ENCODE data around the gene CAND1. TPM values are rescaled to one million over a fixed set of nuclear protein-coding genes. Genes with fewer than 3 reads are reported as not detected.

The CAND1 gene
- total RNA-seq, 2 donors from 2014 or later: 106 to 111 TPM

DNA sequence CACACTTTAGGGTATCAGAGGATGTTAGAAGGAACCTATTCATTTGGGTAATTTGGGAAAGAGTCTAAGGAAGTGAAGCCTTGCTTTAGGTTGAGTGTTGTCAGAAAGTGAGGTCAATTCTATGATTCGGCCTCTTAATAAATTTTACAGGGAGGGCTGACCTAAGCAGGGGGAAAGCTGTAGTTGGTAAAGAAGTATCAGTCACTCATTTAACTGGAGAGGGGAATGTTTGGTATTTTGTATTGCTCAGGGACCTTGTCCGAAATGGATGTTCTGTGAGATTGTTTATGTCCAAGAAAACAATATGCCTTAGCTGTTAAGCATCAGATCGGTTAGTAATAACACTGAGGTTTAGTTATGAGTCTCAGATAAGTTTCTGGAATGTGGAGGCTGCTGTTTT is 7.3 kb downstream of the CAND1 start:
- DNase-seq (no peak), ATAC-seq (no peak)
- intact Hi-C loops (cut with DNase I, micrococcal nuclease): no loop called here

- no peak for ATAC-seq
- DNase-seq: no peak
- intact Hi-C loops (cut with DNase I, micrococcal nuclease): no loop called here
These were observed 10.5 kb downstream of the CAND1 start for GRCh38 chr12:67279637-67280036.

DNA sequence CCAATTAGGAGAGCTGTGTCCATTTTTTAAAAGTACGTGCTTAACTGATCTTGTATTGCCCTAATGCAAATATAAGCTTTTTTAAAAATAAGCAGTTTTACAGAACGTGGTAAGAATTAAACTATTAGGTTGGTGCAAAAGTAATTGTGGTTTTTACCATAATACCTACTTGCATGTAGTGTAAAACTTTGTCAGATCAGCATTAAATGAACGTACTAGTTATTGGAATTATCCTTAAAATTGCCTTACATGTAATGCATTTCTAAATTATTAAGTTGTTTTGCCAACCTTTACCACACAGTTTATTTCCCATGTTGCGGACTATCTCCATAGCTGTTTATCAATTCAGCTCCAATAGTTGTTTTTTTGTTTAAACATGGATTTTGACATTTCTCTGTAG is 10.9 kb downstream of the CAND1 start:
- intact Hi-C loops (cut with DNase I, micrococcal nuclease): no loop called here
- no peak for ATAC-seq
- no peak for DNase-seq

GRCh38 chr12:67280572-67280971 is 11.4 kb downstream of the CAND1 start:
- intact Hi-C loops (cut with DNase I, micrococcal nuclease): no loop called here
- DNase-seq (no peak), ATAC-seq (no peak)

- ATAC-seq: no peak
- DNase-seq: no peak
- intact Hi-C loops (cut with DNase I, micrococcal nuclease): no loop called here
These were observed 15.4 kb downstream of the CAND1 start for GRCh38 chr12:67284561-67284960.

DNA sequence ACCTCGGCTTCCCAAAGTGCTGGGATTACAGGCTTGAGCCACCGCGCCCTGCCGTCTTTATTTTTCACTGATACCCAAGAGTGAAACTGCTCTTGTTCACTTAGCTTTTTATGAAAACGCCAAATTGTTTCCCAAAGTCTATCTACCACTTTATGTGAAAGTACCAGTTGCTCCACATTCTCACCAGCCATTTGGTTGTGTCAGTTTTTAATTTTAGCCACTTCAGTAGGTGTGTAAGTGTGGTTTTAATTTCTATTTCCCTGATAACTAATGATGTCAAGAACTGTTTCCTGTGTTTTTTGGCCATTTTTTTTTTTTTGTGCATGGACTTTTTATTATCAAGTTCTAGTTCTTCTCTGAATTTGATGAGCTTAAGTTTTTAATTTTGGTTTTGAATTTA is 17.1 kb downstream of the CAND1 start:
- intact Hi-C loops (cut with DNase I, micrococcal nuclease): no loop called here
- DNase-seq: no peak
- ATAC-seq: no peak

- ATAC-seq: no peak
- intact Hi-C loops (cut with DNase I, micrococcal nuclease): no loop called here
These were observed 18.2 kb downstream of the CAND1 start for GRCh38 chr12:67287311-67287710.

DNA sequence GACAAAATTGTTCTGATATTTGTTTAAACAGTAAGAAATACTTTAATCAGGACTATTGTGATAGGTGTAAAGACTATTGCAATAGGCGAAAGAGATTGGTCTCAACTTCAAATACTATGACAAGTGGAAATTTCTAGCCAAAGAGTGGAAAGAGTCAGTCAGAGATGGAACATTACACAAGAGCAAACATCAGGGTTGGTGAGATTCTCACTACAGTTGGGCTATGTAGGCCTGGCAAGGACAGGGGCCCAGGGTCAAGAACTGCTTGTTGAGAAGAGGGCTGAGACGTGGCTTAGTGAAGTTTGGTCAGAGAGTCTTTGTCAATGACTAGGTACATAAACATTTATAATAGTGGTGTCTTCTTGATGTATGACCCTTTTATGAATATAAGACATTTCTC is 19.4 kb downstream of the CAND1 start:
- ATAC-seq (no peak), DNase-seq (no peak)
- intact Hi-C loops (cut with DNase I, micrococcal nuclease): no loop called here

More at GRCh38 chr12:67287311-67287710, 18.2 kb downstream of the CAND1 start:
- DNase-seq: no peak

DNA sequence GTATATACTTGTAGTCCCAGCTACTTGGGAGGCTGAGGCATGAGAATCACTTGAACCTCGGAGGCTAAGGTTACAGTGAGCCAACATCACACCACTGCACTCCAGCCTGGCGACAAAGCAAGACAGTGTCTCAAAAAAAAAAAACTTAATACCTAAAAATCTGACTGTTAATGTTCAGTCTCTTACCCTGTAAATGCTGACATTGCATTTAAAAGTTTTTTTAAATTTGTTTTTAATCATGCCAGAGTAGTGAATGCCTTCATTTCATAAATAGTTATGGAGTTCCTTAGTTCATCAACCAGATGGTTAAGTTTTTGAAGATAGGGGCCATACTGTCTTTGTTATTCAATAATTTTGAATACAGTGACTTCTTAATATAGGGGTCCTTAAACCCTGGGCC is 21.2 kb downstream of the CAND1 start:
- DNase-seq (no peak), ATAC-seq (no peak)
- intact Hi-C loops (cut with DNase I, micrococcal nuclease): no loop called here

GRCh38 chr12:67299526-67299925 is 30.4 kb downstream of the CAND1 start:
- intact Hi-C loops (cut with DNase I, micrococcal nuclease): no loop called here
- DNase-seq (no peak), ATAC-seq (no peak)

DNA sequence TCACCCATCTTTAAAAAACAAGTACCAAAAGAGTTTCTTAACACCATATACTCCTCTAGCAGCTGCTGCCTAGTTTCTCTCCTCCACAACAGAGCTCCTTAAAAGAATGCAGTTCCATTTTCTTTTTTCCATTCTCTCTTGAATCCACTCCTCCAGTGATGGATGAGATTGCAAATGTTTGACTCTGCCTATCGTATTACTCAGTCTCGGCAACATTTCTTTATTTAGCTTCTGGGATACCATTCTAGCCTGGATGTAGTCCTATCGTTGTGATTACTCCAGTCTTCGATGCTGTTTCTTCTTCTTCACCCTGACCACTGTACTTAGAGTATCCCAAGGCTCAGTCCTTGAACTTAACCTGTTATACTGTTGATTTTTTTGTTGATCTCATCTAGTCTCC is 30.8 kb downstream of the CAND1 start:
- DNase-seq (no peak), ATAC-seq (no peak)
- intact Hi-C loops (cut with DNase I, micrococcal nuclease): no loop called here

- DNase-seq (no peak), ATAC-seq (no peak)
- intact Hi-C loops (cut with DNase I, micrococcal nuclease): no loop called here
These were observed 33.0 kb downstream of the CAND1 start for GRCh38 chr12:67302162-67302561.

DNA sequence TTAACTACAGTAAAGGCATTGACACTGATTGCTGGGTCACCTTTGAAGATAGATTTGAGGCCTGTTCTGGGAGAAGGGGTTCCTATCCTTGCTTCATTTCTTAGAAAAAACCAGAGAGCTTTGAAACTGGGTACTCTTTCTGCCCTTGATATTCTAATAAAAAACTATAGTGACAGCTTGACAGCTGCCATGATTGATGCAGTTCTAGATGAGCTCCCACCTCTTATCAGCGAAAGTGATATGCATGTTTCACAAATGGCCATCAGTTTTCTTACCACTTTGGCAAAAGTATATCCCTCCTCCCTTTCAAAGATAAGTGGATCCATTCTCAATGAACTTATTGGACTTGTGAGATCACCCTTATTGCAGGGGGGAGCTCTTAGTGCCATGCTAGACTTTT is 36.4 kb downstream of the CAND1 start:
- ATAC-seq: no peak
- DNase-seq: no peak
- intact Hi-C loops (cut with DNase I, micrococcal nuclease): no loop called here

- no peak for ATAC-seq
- intact Hi-C loops (cut with DNase I, micrococcal nuclease): no loop called here
- DNase-seq: no peak
These were observed 37.6 kb downstream of the CAND1 start for GRCh38 chr12:67306712-67307111.

DNA sequence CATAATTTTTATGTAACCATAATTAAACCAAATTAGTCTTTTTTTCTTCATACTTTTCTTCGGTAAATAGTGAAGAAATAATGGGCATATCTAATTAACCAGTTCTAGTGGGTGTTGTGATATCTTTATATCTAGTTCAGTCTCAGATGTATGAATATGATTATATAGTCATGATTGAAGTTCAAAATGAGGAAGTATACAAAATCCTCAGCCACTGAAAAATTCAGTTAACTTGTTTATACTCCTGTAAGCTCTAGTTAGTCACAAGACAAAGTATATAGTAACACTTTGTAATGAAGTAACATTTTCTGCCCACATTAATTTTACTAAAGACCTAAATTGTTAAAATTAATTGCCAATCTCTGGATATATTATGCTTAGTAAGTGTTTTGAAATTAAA is 46.5 kb downstream of the CAND1 start:
- intact Hi-C loops (cut with DNase I, micrococcal nuclease): no loop called here
- no peak for ATAC-seq
- no peak for DNase-seq

- ATAC-seq: no peak
- intact Hi-C loops (cut with DNase I, micrococcal nuclease): no loop called here
- DNase-seq: no peak
These were observed 49.6 kb downstream of the CAND1 start for GRCh38 chr12:67318786-67319185.

- ATAC-seq: no peak
- DNase-seq: no peak
- intact Hi-C loops (cut with DNase I, micrococcal nuclease): no loop called here
These were observed 50.8 kb downstream of the CAND1 start for GRCh38 chr12:67319936-67320335.

- no peak for DNase-seq
- ATAC-seq: no peak
- intact Hi-C loops (cut with DNase I, micrococcal nuclease): no loop called here
These were observed 51.6 kb downstream of the CAND1 start for GRCh38 chr12:67320614-67321295.

DNA sequence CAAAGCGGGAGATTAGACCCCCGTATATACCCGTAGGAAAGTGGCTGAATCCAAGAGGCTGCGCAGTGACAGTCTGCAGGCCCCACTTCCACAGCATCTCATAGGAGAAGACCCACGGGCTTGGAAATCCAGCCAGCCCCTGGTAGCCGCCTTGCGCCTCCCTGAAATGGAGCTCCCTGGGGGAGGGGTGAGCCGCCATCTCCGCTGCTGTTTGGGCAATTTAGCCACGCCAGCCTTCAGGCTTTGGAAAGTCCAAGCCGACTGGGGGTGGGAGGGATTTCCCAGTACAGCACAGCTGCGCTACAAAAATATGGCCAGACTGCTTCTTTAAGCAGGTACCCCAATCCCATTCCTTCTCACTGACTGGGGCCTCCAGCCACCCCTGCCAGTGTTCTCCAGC is 53.4 kb downstream of the CAND1 start:
- no peak for DNase-seq
- intact Hi-C loops (cut with DNase I, micrococcal nuclease): no loop called here

DNA sequence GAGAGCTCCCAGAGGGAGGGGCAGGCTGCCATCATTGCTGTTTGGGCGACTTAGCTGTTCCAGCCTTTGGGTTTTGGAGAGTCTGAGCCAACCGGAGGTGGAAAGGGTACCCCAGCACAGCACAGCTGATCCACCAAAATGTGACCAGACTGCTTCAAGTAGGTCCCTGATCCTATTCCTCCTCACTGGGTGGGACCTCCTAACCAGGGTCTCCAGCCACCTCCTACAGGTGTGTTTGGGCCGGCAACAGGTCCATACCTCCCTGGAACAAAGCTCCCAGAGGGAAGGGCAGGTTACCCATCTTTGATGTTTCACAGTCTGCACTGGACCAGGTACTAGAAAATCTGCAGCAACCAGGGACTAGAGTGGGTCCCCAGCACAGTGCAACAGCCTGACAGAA is 53.8 kb downstream of the CAND1 start:
- ATAC-seq (peak; percentile 17), DNase-seq (no peak)
- intact Hi-C loops (cut with DNase I, micrococcal nuclease): no loop called here

More for the DNA sequence above, 53.4 kb downstream of the CAND1 start:
- ATAC-seq: peak; percentile 23

DNA sequence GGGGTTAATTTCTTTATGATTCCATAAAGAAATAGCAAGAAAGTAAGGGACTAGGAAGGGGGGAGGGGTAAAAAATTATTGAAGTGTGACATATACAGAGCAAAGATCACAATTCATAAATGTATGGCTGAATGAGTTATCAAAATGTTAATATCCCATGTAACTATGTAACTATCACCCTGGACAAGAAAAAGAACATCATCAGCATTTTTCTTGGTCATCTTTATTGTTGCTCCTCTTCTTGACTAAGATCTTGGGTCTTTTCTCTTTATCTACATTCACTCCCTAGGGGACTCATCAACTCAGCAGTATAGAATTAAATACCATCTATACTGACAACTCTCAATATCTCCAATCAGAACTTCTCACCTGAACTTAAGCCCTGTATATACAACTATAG is 57.5 kb downstream of the CAND1 start:
- ATAC-seq (no peak), DNase-seq (no peak)
- intact Hi-C loops (cut with DNase I, micrococcal nuclease): no loop called here

Data from left colon (tissue), 2 donors.